ENCODE measurements around the gene BMP8B.
"Not testable (repeated sequence)": the region's sequence is repeated elsewhere in the genome, so short reads cannot be mapped to it uniquely, and the experiment has no call there.

BMP8B gene

DNA sequence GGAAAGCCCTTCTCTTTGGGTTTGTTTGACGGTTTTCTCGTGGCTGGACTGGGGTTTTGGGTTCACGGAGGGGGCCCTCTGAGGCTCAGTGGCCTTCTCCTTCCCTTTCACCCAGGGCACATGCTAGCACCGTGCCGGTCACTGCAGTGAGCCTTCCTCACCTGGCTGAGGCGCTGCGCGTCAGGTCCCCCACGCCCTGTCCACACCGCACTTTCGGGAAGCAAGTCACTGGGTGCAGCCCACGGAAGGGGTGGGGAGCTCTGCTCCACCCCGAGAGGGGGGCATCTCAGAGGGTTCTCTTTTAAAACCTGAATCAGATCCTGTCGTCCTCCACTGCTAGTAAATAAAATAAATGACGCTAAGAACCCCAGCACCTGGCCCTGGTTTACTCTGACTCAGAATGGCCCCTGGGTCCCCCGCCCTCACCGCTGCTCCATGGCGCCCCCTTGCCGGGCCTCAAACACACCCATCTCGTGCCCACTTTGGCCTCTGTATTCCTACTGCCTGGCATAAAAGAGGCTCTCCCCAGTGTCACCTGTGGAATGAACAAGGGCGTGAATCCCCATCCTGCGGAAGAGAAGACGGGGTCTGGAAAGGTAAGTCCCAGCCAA lies 15.2 kb downstream of the BMP8B start:
- H3K4me3 ChIP-seq (ENCODE audit: control insufficient read depth in 1 of 7, extremely low read depth in 1 of 7, insufficient read depth in 4 of 7, low read depth in 2 of 7, low read length in 6 of 7); H3K4me1 ChIP-seq (ENCODE audit: control extremely low read depth in 1 of 4, control insufficient read depth in 4 of 4, insufficient read depth in 4 of 4, low read length in 3 of 4); H3K9me3 ChIP-seq (ENCODE audit: control extremely low read depth in 1 of 5, control insufficient read depth in 4 of 5, insufficient read depth in 2 of 5, low read depth in 1 of 5, low read length in 4 of 5); H3K36me3 ChIP-seq (ENCODE audit: control insufficient read depth in 4 of 4, insufficient read depth in 4 of 4, low read length in 3 of 4); POLR2A ChIA-PET; DNase-seq; CTCF ChIA-PET; H3K27me3 ChIP-seq (replicated peaks in 2 of 5; ENCODE audit: control insufficient read depth in 4 of 5, insufficient read depth in 5 of 5, low read length in 4 of 5); H3K27ac ChIP-seq (ENCODE audit: insufficient read depth in 1 of 2, low read depth in 1 of 2, low read length in 2 of 2, poor library complexity in 1 of 2, severe bottlenecking in 2 of 2): not testable (repeated sequence)
- no CpG with 5 or more reads among the region's 23 CpGs for WGBS (ENCODE audit: insufficient coverage)

DNA sequence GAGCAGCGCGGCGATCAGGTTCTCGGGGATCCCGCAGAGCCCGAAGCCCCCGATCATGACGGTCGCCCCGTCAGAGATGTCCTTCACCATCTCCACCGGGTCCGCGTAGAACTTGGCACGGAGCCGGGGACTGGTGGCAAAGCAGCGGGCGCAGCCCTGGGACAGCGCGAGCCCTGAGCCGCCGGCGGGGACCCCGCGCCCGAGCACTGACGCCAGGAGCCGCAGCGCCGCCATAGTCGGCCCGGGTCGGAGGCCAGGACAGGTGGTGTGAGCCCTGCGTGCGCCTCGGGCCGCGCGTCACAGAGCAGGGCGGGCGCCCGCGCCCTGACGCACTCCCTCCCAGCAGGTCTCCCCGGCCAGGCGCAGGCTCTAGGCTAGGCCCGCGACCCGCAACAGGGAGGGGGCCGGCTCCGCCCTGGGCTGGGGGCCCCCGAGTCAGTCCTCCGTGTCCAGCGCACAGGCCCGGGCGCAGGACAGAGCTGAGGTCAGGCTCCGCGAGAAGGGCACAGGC lies 17.6 kb downstream of the BMP8B start, which contains the start of gene OXCT2:
OXCT2 (minus strand) TSS at position 327 of the 511 bp plus-strand sequence; CDS start at position 234, 93 bp downstream.
- H3K27ac ChIP-seq (ENCODE audit: insufficient read depth in 1 of 2, low read depth in 1 of 2, low read length in 2 of 2, poor library complexity in 1 of 2, severe bottlenecking in 2 of 2); POLR2A ChIA-PET; H3K27me3 ChIP-seq (replicated peaks in 2 of 5; ENCODE audit: control insufficient read depth in 4 of 5, insufficient read depth in 5 of 5, low read length in 4 of 5); H3K9me3 ChIP-seq (ENCODE audit: control extremely low read depth in 1 of 5, control insufficient read depth in 4 of 5, insufficient read depth in 2 of 5, low read depth in 1 of 5, low read length in 4 of 5); CTCF ChIA-PET; H3K36me3 ChIP-seq (ENCODE audit: control insufficient read depth in 4 of 4, insufficient read depth in 4 of 4, low read length in 3 of 4); H3K4me1 ChIP-seq (ENCODE audit: control extremely low read depth in 1 of 4, control insufficient read depth in 4 of 4, insufficient read depth in 4 of 4, low read length in 3 of 4): not testable (repeated sequence)
- 0% methylated on average over 6 of the region's 57 CpGs for WGBS (ENCODE audit: insufficient coverage)
- H3K4me3 ChIP-seq (ENCODE audit: control insufficient read depth in 1 of 7, extremely low read depth in 1 of 7, insufficient read depth in 4 of 7, low read depth in 2 of 7, low read length in 6 of 7): peak within 1 kb of the TSS in 2 of 7 experiments; percentile 19 to 50
- peak in 2 of 3 donors; percentile 11 to 13 for DNase-seq

DNA sequence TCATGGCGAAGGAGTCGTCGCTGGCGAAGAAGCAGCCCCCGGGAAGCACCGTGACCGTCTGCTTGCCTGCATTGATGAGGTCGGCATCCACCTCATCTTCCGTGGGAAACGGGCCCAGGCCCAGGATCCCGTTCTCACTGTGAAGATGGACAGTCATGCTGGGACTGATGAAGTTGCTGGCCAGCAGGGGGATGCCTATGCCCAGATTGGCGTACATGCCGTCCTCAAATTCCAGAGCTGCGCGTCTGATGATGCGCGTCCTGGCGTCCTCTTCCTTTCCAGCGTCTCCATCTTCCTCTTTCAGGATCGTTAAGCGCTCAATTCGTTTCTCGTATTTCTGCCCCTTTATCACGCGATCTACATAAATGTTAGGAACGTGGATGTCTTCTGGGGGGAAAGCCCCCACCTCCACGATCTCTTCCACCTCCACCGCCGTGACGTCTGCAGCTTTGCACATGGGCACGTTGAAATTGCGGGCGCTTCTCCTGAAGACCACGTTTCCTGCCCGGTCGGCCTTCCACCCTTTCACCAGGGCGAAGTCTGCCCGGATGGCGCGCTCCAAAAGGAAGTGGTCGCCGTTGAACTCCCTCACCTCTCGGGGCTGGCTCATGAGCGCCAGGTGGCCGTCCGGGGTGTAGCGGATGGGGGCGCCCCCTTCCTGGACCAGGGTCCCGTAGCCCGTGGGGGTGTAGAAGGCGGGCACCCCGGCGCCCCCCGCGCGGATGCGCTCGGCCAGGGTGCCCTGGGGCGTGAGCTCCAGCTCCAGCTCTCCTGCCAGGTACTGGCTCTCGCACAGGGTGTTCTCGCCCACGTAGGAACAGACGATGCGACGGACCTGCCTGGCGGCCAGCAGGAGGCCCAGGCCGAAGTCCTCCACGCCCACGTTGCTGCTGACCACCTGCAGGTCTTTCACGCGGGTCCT lies 18.3 kb downstream of the BMP8B start:
- H3K27ac ChIP-seq (ENCODE audit: insufficient read depth in 1 of 2, low read depth in 1 of 2, low read length in 2 of 2, poor library complexity in 1 of 2, severe bottlenecking in 2 of 2); CTCF ChIA-PET; H3K36me3 ChIP-seq (ENCODE audit: control insufficient read depth in 4 of 4, insufficient read depth in 4 of 4, low read length in 3 of 4); H3K4me1 ChIP-seq (ENCODE audit: control extremely low read depth in 1 of 4, control insufficient read depth in 4 of 4, insufficient read depth in 4 of 4, low read length in 3 of 4); POLR2A ChIA-PET; H3K9me3 ChIP-seq (ENCODE audit: control extremely low read depth in 1 of 5, control insufficient read depth in 4 of 5, insufficient read depth in 2 of 5, low read depth in 1 of 5, low read length in 4 of 5); H3K27me3 ChIP-seq (replicated peaks in 2 of 5; ENCODE audit: control insufficient read depth in 4 of 5, insufficient read depth in 5 of 5, low read length in 4 of 5): not testable (repeated sequence)
- 7% methylated on average over 3 of the region's 71 CpGs for WGBS (ENCODE audit: insufficient coverage)
- DNase-seq: peak; percentile 19 to 57 (median 53)
- peak overlapping the region in 1 of 7 experiments; percentile 50 for H3K4me3 ChIP-seq (ENCODE audit: control insufficient read depth in 1 of 7, extremely low read depth in 1 of 7, insufficient read depth in 4 of 7, low read depth in 2 of 7, low read length in 6 of 7)

DNA sequence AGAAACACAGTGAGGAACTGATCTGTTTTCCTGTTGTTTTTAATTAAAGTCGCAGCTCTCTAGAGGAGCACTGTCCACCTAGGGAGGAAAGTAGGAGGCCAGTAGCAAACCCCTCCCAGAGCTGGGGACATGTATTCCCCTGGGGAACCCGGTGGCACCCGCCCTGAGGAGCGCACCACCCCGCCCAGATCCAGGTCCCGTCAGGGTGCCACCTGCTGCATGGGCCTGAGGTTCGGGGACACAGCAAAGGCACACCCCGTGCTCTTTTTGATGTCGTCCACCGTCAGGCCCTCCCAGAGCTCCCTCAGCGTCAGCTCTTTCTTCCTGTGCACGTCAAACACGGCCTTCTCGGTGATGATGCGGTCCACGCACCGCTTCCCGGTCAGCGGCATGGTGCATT lies 19.2 kb downstream of the BMP8B start:
- H3K36me3 ChIP-seq (ENCODE audit: control insufficient read depth in 4 of 4, insufficient read depth in 4 of 4, low read length in 3 of 4); DNase-seq; H3K27me3 ChIP-seq (replicated peaks in 2 of 5; ENCODE audit: control insufficient read depth in 4 of 5, insufficient read depth in 5 of 5, low read length in 4 of 5); H3K4me1 ChIP-seq (ENCODE audit: control extremely low read depth in 1 of 4, control insufficient read depth in 4 of 4, insufficient read depth in 4 of 4, low read length in 3 of 4); H3K27ac ChIP-seq (ENCODE audit: insufficient read depth in 1 of 2, low read depth in 1 of 2, low read length in 2 of 2, poor library complexity in 1 of 2, severe bottlenecking in 2 of 2); H3K4me3 ChIP-seq (ENCODE audit: control insufficient read depth in 1 of 7, extremely low read depth in 1 of 7, insufficient read depth in 4 of 7, low read depth in 2 of 7, low read length in 6 of 7); POLR2A ChIA-PET; CTCF ChIA-PET; H3K9me3 ChIP-seq (ENCODE audit: control extremely low read depth in 1 of 5, control insufficient read depth in 4 of 5, insufficient read depth in 2 of 5, low read depth in 1 of 5, low read length in 4 of 5): not testable (repeated sequence)
- no CpG with 5 or more reads among the region's 19 CpGs for WGBS (ENCODE audit: insufficient coverage)

DNA sequence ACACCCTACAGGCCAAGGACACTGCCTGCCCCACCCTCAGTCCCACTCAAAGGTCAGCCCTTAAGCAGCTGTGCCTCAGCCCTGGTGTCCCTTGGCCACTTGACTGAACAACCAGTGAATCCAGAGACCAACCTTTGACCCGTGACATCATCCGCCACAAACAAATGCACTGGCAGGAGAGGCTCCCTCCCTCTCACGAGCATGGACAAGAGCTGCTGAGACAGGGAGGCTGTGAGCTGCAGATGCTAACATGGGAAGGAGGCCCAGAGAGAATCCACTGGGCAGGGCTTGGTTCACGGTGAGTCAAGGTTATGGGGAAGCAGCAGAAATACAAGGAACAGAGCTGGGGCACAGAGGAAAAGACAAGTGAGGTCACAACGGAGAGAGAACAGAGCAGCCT lies 22.2 kb downstream of the BMP8B start:
- H3K36me3 ChIP-seq (ENCODE audit: control insufficient read depth in 4 of 4, insufficient read depth in 4 of 4, low read length in 3 of 4); DNase-seq; H3K4me1 ChIP-seq (ENCODE audit: control extremely low read depth in 1 of 4, control insufficient read depth in 4 of 4, insufficient read depth in 4 of 4, low read length in 3 of 4); CTCF ChIA-PET; H3K27me3 ChIP-seq (replicated peaks in 2 of 5; ENCODE audit: control insufficient read depth in 4 of 5, insufficient read depth in 5 of 5, low read length in 4 of 5); H3K4me3 ChIP-seq (ENCODE audit: control insufficient read depth in 1 of 7, extremely low read depth in 1 of 7, insufficient read depth in 4 of 7, low read depth in 2 of 7, low read length in 6 of 7); POLR2A ChIA-PET; H3K27ac ChIP-seq (ENCODE audit: insufficient read depth in 1 of 2, low read depth in 1 of 2, low read length in 2 of 2, poor library complexity in 1 of 2, severe bottlenecking in 2 of 2); H3K9me3 ChIP-seq (ENCODE audit: control extremely low read depth in 1 of 5, control insufficient read depth in 4 of 5, insufficient read depth in 2 of 5, low read depth in 1 of 5, low read length in 4 of 5): not testable (repeated sequence)
- 80% methylated on average over 1 of the region's 5 CpGs for WGBS (ENCODE audit: insufficient coverage)

DNA sequence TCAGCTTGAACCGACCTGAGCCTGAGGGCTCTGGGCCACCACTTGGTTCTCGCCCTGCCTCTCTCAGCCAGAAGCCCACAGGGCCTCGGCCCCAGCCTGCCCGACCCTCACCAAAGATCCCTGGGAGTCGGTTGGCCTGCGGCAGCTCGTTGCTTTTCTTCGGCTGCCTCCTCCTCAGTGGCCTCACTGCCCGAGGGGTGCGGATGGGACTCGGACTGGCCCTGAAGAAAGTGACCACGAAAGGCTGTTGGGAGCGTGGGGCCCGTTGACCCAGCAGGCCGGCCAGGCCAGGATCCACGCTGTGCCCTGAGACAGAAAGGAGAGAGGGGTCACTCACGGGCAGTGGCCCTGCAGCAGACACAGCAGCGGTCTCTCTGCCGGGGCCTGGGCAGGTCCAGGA lies 24.2 kb downstream of the BMP8B start:
- H3K27me3 ChIP-seq (replicated peaks in 2 of 5; ENCODE audit: control insufficient read depth in 4 of 5, insufficient read depth in 5 of 5, low read length in 4 of 5); CTCF ChIA-PET; H3K4me3 ChIP-seq (ENCODE audit: control insufficient read depth in 1 of 7, extremely low read depth in 1 of 7, insufficient read depth in 4 of 7, low read depth in 2 of 7, low read length in 6 of 7); H3K27ac ChIP-seq (ENCODE audit: insufficient read depth in 1 of 2, low read depth in 1 of 2, low read length in 2 of 2, poor library complexity in 1 of 2, severe bottlenecking in 2 of 2); DNase-seq; POLR2A ChIA-PET; H3K4me1 ChIP-seq (ENCODE audit: control extremely low read depth in 1 of 4, control insufficient read depth in 4 of 4, insufficient read depth in 4 of 4, low read length in 3 of 4); H3K9me3 ChIP-seq (ENCODE audit: control extremely low read depth in 1 of 5, control insufficient read depth in 4 of 5, insufficient read depth in 2 of 5, low read depth in 1 of 5, low read length in 4 of 5): not testable (repeated sequence)
- peaks cover 0 to 13% (median 6%) of the 10 kb centered on the region in 4 experiments for H3K36me3 ChIP-seq (ENCODE audit: control insufficient read depth in 4 of 4, insufficient read depth in 4 of 4, low read length in 3 of 4)
- whole genome bisulfite sequencing (ENCODE audit: insufficient coverage): no CpG with 5 or more reads among the region's 19 CpGs

All from common myeloid progenitor, CD34-positive (primary cell).